ELF-1 (cell line): Measurements from ENCODE around the gene N4BP2L1.

Experiments used
- DNase-seq: peaks from one replicate; pipeline ENCODE4 v3.0.0-alpha.2; 2016; ENCODE audit warnings: low read depth, low spot score

The N4BP2L1 gene

GRCh38 chr13:32432856-32433255, 4.9 kb upstream of the N4BP2L1 start:
- DNase-seq = no peak

- DNase-seq = no peak
Measured at GRCh38 chr13:32431361-32431760, 3.4 kb upstream of the N4BP2L1 start.

GRCh38 chr13:32430018-32430747, 2.3 kb upstream of the N4BP2L1 start:
- DNase-seq = no peak

GRCh38 chr13:32429433-32429909, 1.5 kb upstream of the N4BP2L1 start:
- DNase-seq = no peak

GRCh38 chr13:32428581-32429432, 877 bp upstream of the N4BP2L1 start:
- no peak for DNase-seq

GRCh38 chr13:32426990-32427851, 709 bp downstream of the N4BP2L1 start:
- peak; percentile 43 for DNase-seq

- no peak for DNase-seq
Measured at GRCh38 chr13:32426191-32426989, 1.5 kb downstream of the N4BP2L1 start.

- no peak for DNase-seq
Measured at GRCh38 chr13:32425158-32425557, 2.8 kb downstream of the N4BP2L1 start.

- DNase-seq = no peak
Measured at GRCh38 chr13:32423592-32423991, 4.3 kb downstream of the N4BP2L1 start.

- DNase-seq = no peak
Measured at GRCh38 chr13:32419862-32420261, 8.1 kb downstream of the N4BP2L1 start.

GRCh38 chr13:32417995-32418394, 9.9 kb downstream of the N4BP2L1 start:
- no peak for DNase-seq

- peak; percentile 37 for DNase-seq
Measured at GRCh38 chr13:32415019-32415418, 12.9 kb downstream of the N4BP2L1 start.

GRCh38 chr13:32414580-32414979, 13.3 kb downstream of the N4BP2L1 start:
- no peak for DNase-seq

- DNase-seq = no peak
Measured at GRCh38 chr13:32413284-32413683, 14.6 kb downstream of the N4BP2L1 start.

GRCh38 chr13:32409561-32410421, 18.1 kb downstream of the N4BP2L1 start:
- DNase-seq = peak; percentile 88

GRCh38 chr13:32409001-32409313, 19.0 kb downstream of the N4BP2L1 start:
- no peak for DNase-seq

- DNase-seq = no peak
Measured at GRCh38 chr13:32408296-32409000, 19.5 kb downstream of the N4BP2L1 start.

GRCh38 chr13:32407854-32408253, 20.1 kb downstream of the N4BP2L1 start:
- DNase-seq = no peak

- no peak for DNase-seq
Measured at GRCh38 chr13:32403108-32403507, 24.8 kb downstream of the N4BP2L1 start.
